LNCaP clone FGC (cell line): ENCODE results near the gene GABARAPL1.
"Not testable (repeated sequence)": the region's sequence is repeated elsewhere in the genome, so short reads cannot be mapped to it uniquely, and the experiment has no call there.

ENCODE experiments used
- DNase-seq: peaks from one replicate; pipeline ENCODE4 v3.0.0-alpha.2; 2011; ENCODE audit warnings: low read depth
- H3K4me3 ChIP-seq: 2 replicates; pipeline ENCODE4 v1.5.1; 2011; ENCODE audit warnings: mild to moderate bottlenecking, low read depth, low read length, control low read depth
- CTCF ChIP-seq: IDR thresholded peaks from 2 replicates; pipeline ENCODE4 v1.5.1; 2012; ENCODE audit warnings: mild to moderate bottlenecking; ENCODE audit not compliant: control insufficient read depth, insufficient read depth; ENCODE audit errors: extremely low read depth

Gene GABARAPL1

GRCh38 chr12:10186299-10186698 lies 26.4 kb upstream of the GABARAPL1 start:
- DNase-seq = no peak
- no peak for TF ChIP-seq CTCF
- H3K4me3 ChIP-seq = no peak overlapping the region

GRCh38 chr12:10186958-10187357 lies 25.7 kb upstream of the GABARAPL1 start:
- H3K4me3 ChIP-seq, DNase-seq: not testable (repeated sequence)

- no peak for TF ChIP-seq CTCF
- no peak for DNase-seq
- H3K4me3 ChIP-seq = no peak overlapping the region
Observed at GRCh38 chr12:10189653-10190052, 23.0 kb upstream of the GABARAPL1 start.

- TF ChIP-seq CTCF = peak; percentile 93
- no peak overlapping the region for H3K4me3 ChIP-seq
- DNase-seq = no peak
Observed at GRCh38 chr12:10190558-10191388, 21.9 kb upstream of the GABARAPL1 start.

- no peak for TF ChIP-seq CTCF
- no peak for DNase-seq
- no peak overlapping the region for H3K4me3 ChIP-seq
Observed at GRCh38 chr12:10191865-10192264, 20.8 kb upstream of the GABARAPL1 start.

GRCh38 chr12:10194160-10194670 lies 18.5 kb upstream of the GABARAPL1 start:
- DNase-seq = no peak
- TF ChIP-seq CTCF = no peak

GRCh38 chr12:10196210-10196609 lies 16.5 kb upstream of the GABARAPL1 start:
- no peak overlapping the region for H3K4me3 ChIP-seq
- no peak for DNase-seq
- TF ChIP-seq CTCF = no peak

More at GRCh38 chr12:10194160-10194670, 18.5 kb upstream of the GABARAPL1 start:
- no peak overlapping the region for H3K4me3 ChIP-seq
